Bronchial epithelial cell (primary cell): Measurements from ENCODE around the gene PDLIM1. TPM values are rescaled to one million over a fixed set of nuclear protein-coding genes. Genes with fewer than 3 reads are reported as not detected.

Experiments
- DNase-seq: peaks from one replicate; pipeline ENCODE4 v3.0.0-alpha.2; 2010; ENCODE audit warnings: low read depth
- FAIRE-seq: peaks from 2 replicates; lab custom pipeline; 2011; peaks lifted over from hg19 to GRCh38; lab: Jason Lieb, UNC
- H3K27me3 ChIP-seq: 2 replicates; pipeline ENCODE4 v1.5.1; 2011; ENCODE audit warnings: low read length; ENCODE audit not compliant: control insufficient read depth, insufficient read depth
- H3K36me3 ChIP-seq: 2 replicates; pipeline ENCODE4 v1.5.1; 2011; ENCODE audit warnings: low read length; ENCODE audit not compliant: control insufficient read depth, insufficient read depth
- H3K4me3 ChIP-seq: 2 replicates; pipeline ENCODE4 v1.5.1; 2011; ENCODE audit warnings: mild to moderate bottlenecking, low read depth, low read length, control low read depth
- total RNA-seq: library from RNA; depleted of rRNA; stranded (reverse); fragments of >200 nt; gene quantifications from 2 replicates; pipeline ENCODE4 v1.2.1, GENCODE V29; 2014
- TF ChIP-seq, protein P1 (sequence below): IDR thresholded peaks from 2 replicates; pipeline ENCODE4 v1.5.1; 2011; ENCODE audit warnings: mild to moderate bottlenecking, moderate library complexity, low read length, control low read depth, inconsistent platforms; ENCODE audit not compliant: insufficient read depth, severe bottlenecking

Gene PDLIM1
- total RNA-seq, 1 donor from 2014 or later = 19.2 TPM

DNA sequence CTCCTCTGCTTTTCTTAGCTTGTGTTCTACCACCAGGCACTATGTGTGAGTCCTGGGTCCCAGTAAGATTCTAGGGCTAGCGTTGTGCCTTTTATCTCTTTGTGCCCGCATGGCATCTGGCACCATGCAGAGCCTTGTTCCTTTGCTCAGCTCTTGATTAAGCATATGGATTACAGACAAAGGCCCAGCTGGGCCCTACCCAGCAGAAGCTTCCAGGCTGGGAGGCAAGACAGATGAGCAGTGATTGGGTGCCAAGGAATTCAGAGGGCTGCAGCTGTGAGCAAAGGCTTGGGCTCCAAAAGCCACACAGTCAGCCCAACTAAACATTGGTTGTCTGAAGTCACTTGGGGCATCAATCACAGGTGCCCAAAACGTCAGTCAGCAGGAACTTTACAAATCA, 94.8 kb downstream of the PDLIM1 start:
- no peaks in the 10 kb centered on the region for H3K36me3 ChIP-seq
- no peaks in the 10 kb centered on the region for H3K27me3 ChIP-seq
- DNase-seq (no peak), FAIRE-seq (no peak)
- H3K4me3 ChIP-seq = no peak overlapping the region
- TF ChIP-seq, protein P1, sequence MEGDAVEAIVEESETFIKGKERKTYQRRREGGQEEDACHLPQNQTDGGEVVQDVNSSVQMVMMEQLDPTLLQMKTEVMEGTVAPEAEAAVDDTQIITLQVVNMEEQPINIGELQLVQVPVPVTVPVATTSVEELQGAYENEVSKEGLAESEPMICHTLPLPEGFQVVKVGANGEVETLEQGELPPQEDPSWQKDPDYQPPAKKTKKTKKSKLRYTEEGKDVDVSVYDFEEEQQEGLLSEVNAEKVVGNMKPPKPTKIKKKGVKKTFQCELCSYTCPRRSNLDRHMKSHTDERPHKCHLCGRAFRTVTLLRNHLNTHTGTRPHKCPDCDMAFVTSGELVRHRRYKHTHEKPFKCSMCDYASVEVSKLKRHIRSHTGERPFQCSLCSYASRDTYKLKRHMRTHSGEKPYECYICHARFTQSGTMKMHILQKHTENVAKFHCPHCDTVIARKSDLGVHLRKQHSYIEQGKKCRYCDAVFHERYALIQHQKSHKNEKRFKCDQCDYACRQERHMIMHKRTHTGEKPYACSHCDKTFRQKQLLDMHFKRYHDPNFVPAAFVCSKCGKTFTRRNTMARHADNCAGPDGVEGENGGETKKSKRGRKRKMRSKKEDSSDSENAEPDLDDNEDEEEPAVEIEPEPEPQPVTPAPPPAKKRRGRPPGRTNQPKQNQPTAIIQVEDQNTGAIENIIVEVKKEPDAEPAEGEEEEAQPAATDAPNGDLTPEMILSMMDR = no peak

DNA sequence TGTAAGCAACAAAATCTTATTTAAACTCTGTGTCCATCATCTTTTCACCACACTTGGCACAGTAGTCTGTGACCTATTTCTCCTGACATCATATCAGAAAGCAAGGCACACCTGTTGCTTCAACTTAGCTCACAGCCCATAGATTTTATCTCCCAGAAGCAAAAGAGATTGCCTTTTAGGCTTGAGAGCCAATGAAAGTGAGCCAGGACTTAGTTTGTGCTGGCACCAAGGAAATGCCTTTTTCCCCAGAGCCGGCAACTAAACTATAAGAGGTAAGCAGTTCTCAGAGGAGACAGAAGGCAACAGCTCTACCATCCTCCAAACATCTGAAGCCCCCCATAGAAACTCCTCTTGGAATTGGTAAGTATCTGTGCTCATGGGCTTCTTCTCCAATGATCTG, 96.9 kb downstream of the PDLIM1 start, which contains the start of gene ACSM6:
TSS of gene ACSM6 (plus strand) at position 295 of the 400 bp plus-strand sequence. CDS start 248 bp downstream, outside the sequence.
- FAIRE-seq (no peak), DNase-seq (no peak)
- TF ChIP-seq, protein P1 = no peak
- Histone ChIP-seq H3K36me3 (no peaks in the 10 kb centered on the region), H3K4me3 (no peak within 1 kb of the TSS), H3K27me3 (no peaks in the 10 kb centered on the region)

DNA sequence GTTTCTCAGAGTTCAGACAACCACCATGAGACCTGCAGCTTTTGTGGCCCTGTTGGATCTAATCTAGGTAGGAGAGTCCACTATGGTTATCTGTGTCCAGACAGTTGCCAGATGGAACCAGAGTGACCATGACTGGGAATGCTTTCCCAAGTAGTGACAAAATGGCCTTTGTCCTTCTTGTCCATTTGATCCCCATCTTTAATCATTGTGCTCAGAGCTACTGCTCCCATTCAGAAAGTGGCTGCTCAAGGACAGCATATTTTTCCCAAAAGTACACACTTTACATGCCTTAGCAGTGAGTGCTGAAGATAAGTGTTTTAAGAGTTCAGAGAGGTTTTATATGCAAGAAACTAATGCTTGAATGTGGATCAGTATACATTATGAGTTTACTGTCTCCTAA, 102.2 kb downstream of the PDLIM1 start:
- DNase-seq (no peak), FAIRE-seq (no peak)
- TF ChIP-seq, protein P1 = no peak
- H3K27me3 ChIP-seq = no peaks in the 10 kb centered on the region
- H3K4me3 ChIP-seq = no peak overlapping the region
- H3K36me3 ChIP-seq = no peaks in the 10 kb centered on the region

DNA sequence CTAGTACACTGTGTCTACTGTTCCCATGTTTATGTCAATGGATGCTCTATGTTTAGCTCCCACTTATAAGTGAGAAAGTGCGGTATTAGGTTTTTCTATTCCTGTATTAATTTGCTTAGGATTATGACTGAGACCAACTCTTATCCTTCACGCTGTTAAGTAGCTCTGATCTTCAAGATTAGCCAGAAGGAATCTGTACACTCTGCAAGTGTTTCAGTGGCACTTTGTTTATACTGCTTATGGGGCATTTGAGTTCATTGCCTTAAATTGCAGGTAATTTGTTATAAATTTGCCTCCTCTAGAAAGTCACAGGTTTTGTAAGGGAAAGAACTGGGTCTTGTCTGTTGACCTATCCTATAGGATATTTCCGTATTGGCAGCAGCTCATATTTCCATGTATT, 103.2 kb downstream of the PDLIM1 start:
- H3K27me3 ChIP-seq = no peaks in the 10 kb centered on the region
- H3K36me3 ChIP-seq = no peaks in the 10 kb centered on the region
- H3K4me3 ChIP-seq = no peak overlapping the region
- FAIRE-seq (no peak), DNase-seq (no peak)
- TF ChIP-seq, protein P1 = no peak

Other genes starting within 250 kb of the PDLIM1 start
- gene CYP2C8, start 221.5 kb downstream of the PDLIM1 start, total RNA-seq = 0.13 TPM in 1 of 2 replicates, not detected in the other
- gene ACSM6, start 96.8 kb downstream of the PDLIM1 start, total RNA-seq = not detected in 2 replicates